NCI-H2081 treated with DMSO at 0.1 percent for 48 hours (cell line): ENCODE results near the gene PICK1.

Source experiments
- DNase-seq: peaks from one replicate; lab custom pipeline; 2025; lab: John Stamatoyannopoulos, UW

Gene PICK1

GRCh38 chr22:38088629-38089473 lies 31.6 kb downstream of the PICK1 start:
- DNase-seq, result no peak

- no peak for DNase-seq
Observed at GRCh38 chr22:38089474-38089851, 32.3 kb downstream of the PICK1 start.

GRCh38 chr22:38097058-38097457 lies 39.9 kb downstream of the PICK1 start:
- no peak for DNase-seq

GRCh38 chr22:38097557-38098409 lies 40.6 kb downstream of the PICK1 start:
- no peak for DNase-seq

- no peak for DNase-seq
Observed at GRCh38 chr22:38098410-38099249, 41.4 kb downstream of the PICK1 start.

GRCh38 chr22:38103641-38104040 lies 46.4 kb downstream of the PICK1 start:
- no peak for DNase-seq

- DNase-seq, result no peak
Observed at GRCh38 chr22:38104084-38104483, 46.9 kb downstream of the PICK1 start.

- no peak for DNase-seq
Observed at GRCh38 chr22:38106814-38107578, 49.8 kb downstream of the PICK1 start.

- DNase-seq, result no peak
Observed at GRCh38 chr22:38107692-38108515, 50.7 kb downstream of the PICK1 start.

- DNase-seq, result no peak
Observed at GRCh38 chr22:38108561-38109319, 51.5 kb downstream of the PICK1 start.

GRCh38 chr22:38109371-38110001 lies 52.3 kb downstream of the PICK1 start:
- DNase-seq, result no peak

GRCh38 chr22:38110008-38110862 lies 53.0 kb downstream of the PICK1 start, which contains the start of gene BAIAP2L2:
TSS of gene BAIAP2L2 (minus strand) at chr22:38110684. CDS start at chr22:38110525, 159 bp downstream.
- no peak for DNase-seq

GRCh38 chr22:38110863-38111852 lies 54.0 kb downstream of the PICK1 start:
- DNase-seq, result no peak

GRCh38 chr22:38111925-38112355 lies 54.7 kb downstream of the PICK1 start:
- no peak for DNase-seq

- DNase-seq, result no peak
Observed at GRCh38 chr22:38112381-38112780, 55.2 kb downstream of the PICK1 start.

- DNase-seq, result no peak
Observed at GRCh38 chr22:38114484-38115398, 57.5 kb downstream of the PICK1 start.
